GM21786 (cell line): Measurements from ENCODE around the gene ITPR1.

ENCODE experiments used
- ATAC-seq: cut with Tn5 transposase; IDR thresholded peaks from one replicate; pipeline ENCODE4 v1.9.1; 2021; ENCODE audit not compliant: unreplicated experiment

The ITPR1 gene

GRCh38 chr3:4770561-4770960 lies 277.4 kb downstream of the ITPR1 start:
- no peak for ATAC-seq

DNA sequence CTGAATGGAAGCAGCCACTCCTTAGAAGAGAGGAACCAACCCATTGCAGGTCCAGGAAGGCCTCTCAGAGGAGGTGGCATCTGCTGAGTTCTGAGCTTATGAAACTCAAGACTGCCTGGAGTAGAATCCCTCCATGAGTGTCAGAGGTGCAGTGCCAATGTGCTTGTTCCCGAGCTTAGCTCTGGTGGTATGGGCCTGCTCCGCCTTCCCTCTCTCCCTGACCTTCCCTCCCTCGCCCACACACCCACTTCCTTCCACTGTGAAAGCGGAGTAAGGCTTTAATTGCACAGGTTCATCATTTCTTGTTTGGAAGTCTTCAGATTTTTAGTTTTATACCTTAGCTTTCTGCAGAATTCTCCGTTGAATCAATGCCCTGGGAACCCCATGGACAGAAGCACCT lies 278.1 kb downstream of the ITPR1 start:
- no peak for ATAC-seq

- ATAC-seq = no peak
These were observed 279.1 kb downstream of the ITPR1 start for GRCh38 chr3:4772171-4772804.

GRCh38 chr3:4772858-4773257 lies 279.7 kb downstream of the ITPR1 start:
- no peak for ATAC-seq

DNA sequence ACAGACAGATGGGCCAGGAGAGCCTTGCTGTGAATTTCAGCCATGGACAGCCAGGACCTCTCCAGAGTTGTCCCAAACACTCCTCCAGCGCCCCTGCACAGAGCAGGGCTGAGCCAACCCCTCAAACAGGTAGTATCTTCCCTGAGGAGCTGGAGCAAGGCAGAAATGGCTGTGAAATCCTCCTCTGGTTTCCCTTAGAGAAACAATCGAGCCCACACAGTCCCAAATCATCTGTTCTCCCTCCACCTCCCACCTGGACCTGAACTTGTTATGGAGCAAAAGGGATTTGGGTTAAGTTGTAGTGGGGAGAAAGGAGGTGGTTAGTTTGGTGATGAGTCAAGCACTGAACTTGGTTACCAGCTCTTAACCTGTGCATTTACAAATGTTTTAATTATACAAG lies 280.4 kb downstream of the ITPR1 start:
- ATAC-seq = no peak

- ATAC-seq = no peak
These were observed 281.4 kb downstream of the ITPR1 start for GRCh38 chr3:4774531-4774930.

DNA sequence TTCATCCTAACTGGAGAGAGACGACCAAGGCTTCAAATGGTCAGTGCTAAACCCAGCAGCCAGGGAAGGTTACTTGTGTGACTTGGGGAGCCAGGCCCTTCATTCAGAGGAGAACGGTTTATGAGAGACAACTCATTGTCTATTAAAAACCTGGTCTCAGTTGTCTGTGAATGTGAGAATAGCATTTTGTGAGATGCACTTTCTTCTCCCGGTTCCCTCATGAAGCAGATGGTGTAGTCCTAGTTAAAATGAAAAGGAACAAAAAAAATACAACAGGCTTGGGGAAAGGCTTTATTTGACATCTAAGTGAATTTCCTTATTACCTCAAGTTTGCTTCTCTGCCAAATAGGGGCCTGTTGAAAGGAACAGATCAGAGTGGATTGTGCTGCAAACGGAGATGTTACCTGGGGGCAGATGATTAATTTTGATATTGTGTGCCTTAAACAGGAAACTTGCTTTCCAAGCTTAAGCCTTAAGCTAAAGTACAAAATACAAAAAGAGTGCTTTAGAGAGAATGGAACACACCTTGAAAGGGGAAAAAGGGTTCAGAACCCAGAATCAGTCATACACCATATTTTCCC lies 283.3 kb downstream of the ITPR1 start:
- peak; percentile 32 for ATAC-seq

GRCh38 chr3:4776980-4777581 lies 283.9 kb downstream of the ITPR1 start:
- ATAC-seq = peak; percentile 75

DNA sequence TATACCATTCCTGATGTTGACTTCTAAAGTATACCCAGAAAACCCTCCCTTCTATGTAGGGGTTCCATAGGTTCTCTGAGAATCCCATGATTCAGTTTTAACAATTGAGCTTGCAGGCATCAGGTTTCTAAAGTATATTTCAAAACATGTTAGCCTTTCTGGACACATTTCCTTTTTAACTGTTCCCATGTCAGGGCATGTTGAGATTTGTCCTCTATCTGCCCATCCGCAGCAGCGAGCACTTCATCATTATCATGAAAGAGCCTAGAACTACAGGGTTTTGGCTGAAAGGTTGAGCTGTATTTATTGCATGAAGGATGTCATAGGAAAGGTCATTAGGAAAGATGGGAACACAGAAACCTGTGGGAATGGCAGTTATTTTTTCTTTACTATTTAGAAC lies 285.0 kb downstream of the ITPR1 start:
- ATAC-seq = no peak

DNA sequence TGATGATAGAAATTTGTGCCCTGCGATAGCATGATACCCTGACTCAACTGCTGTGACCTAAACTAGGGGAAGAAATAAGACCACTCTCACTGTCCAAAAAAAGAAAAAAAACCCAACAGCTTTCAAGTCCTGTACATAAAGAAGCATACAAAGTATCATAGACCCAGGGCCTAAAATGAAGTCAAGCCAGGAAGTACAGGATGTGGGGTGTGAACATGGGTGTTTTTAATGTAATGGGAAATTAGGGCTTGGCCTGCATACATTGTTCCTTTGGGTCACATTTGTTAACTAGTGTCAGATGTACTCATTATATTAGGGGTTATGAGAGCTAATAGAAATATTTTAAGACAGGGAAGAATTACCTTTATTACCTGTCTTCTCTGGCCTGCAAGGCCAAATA lies 285.6 kb downstream of the ITPR1 start:
- no peak for ATAC-seq

GRCh38 chr3:4780545-4780957 lies 287.4 kb downstream of the ITPR1 start:
- ATAC-seq = no peak

- no peak for ATAC-seq
These were observed 288.9 kb downstream of the ITPR1 start for GRCh38 chr3:4782095-4782494.

GRCh38 chr3:4785551-4785950 lies 292.4 kb downstream of the ITPR1 start:
- ATAC-seq = no peak

DNA sequence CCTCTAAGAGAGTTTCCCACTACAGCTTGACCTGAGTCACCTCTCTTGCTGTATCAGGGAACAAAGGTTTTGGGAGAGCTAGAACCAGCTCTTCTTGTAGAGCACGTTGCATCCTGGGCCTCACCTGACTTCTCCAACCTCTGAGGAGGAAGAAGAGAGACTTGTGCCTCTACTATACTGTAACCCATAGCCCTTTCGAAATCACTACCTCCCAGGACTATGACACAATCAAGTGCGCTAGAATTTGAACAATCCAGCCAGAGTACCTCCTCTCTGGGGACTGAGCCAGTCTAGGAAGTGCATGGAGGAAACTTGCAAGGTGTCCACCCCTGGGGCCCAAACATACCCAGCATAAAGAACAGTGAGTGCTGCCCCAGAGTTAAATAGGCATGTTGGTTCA lies 293.3 kb downstream of the ITPR1 start:
- no peak for ATAC-seq

DNA sequence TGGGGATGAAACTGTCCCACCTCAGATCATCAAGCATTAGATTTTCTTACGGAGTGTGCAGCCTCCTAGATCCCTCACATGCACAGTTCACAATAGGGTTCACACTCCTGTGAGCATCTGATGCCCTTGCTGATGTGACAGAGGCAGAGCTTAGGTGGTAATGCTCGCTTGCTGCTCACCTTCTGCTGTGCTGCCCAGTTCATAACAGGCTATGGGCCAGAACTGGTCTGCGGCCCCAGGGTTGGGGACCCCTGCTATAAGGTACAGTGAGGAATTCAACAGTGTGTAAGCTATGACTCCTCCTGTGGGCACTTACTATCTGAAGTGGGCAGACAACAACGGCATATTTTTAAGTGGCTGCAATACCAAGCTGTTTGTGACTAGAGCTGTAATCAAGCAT lies 298.2 kb downstream of the ITPR1 start:
- ATAC-seq = no peak

GRCh38 chr3:4793311-4793710 lies 300.2 kb downstream of the ITPR1 start:
- no peak for ATAC-seq

- ATAC-seq = no peak
These were observed 301.2 kb downstream of the ITPR1 start for GRCh38 chr3:4794331-4794730.

GRCh38 chr3:4794798-4795197 lies 301.6 kb downstream of the ITPR1 start:
- no peak for ATAC-seq

GRCh38 chr3:4795905-4796304 lies 302.8 kb downstream of the ITPR1 start:
- no peak for ATAC-seq

DNA sequence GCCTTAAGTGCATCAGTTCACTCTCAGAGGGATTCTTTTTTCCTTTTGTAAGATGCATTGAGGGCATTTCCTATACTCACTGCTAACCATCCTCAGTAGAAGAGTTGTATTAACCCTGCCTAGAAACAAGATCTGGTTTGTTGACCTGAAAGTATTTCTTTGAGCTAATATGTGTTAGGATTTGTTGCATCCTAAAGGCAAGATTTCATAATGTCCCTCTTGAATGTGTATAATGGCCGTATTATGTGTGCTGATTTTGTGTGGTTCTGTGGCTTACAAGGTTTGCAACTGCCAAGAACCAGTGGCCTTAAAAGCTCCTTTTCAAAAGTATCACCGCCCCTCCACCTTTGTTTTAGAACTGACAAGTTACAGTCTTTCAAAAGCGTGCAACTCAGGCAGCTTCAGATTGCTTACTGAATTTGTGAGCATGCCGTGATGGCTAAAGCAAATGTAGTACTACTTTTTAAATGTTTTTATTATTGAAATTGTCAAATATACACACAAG lies 304.1 kb downstream of the ITPR1 start:
- ATAC-seq = no peak

DNA sequence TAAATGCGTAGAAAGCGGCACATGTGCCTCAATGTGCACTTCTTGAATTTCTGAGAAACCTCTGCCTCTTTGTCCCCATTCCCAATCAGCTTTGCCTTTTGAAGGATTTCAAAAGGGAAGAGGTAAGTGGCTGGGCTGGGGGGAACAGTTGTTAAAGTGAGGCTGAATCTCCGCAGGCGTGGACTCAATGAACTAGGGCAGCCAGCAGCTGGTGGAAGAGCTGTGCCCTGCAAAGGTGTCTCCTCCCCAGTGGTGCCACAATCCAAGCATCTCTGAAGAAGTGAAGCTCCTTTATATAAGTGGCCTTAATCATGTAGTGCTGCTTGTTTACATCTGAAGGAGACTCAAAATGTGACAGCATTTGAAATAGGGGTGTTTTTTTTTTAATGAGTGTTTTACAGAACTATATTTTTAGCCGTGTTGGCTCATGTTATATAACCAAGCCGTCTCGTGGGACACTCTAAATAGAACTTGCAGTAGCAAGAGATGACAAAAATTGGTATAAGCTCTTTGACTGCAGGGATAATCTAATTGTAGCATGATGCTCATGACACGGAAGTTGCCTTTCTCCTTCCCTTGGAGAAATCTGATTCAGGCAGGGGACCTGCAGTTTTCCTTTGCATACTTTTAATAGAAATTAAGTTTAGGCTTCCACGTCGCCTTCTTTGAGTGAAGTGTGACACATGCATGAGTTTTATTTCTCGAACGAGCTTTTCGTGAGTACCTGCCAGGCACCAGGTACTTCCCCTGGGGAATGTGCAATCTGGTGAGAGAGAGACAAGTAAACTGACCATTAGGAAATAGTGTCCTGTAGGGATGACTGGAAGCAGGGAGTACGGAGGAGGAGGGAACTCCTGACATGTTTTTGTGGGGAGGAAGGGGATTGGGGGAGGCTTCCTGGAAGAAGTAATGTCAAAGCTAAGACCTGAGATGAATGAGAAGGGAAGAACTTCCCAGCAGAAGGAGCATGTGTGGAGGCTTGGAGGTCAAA lies 306.4 kb downstream of the ITPR1 start:
- ATAC-seq = no peak
